GM12891 (cell line): ENCODE data around the gene RBPJ.

ENCODE experiments used
- PAX5 ChIP-seq: IDR thresholded peaks from 2 replicates; pipeline ENCODE4 v1.6.1; 2011; ENCODE audit warnings: low read length, moderate library complexity, mild to moderate bottlenecking; ENCODE audit not compliant: insufficient read depth, severe bottlenecking
- POLR2A ChIP-seq: IDR thresholded peaks from 2 replicates; pipeline ENCODE4 v1.6.1; 2011; ENCODE audit warnings: low read depth, low read length, control low read depth
- POLR2AphosphoS5 ChIP-seq: IDR thresholded peaks from 2 replicates; pipeline ENCODE4 v1.6.1; 2011; ENCODE audit warnings: low read depth, low read length, control low read depth
- POU2F2 ChIP-seq: IDR thresholded peaks from 2 replicates; pipeline ENCODE4 v1.6.1; 2011; ENCODE audit warnings: low read depth, mild to moderate bottlenecking, control low read depth, low read length, moderate library complexity
- SPI1 ChIP-seq: IDR thresholded peaks from 2 replicates; pipeline ENCODE4 v1.6.1; 2011; ENCODE audit warnings: low read depth, low read length, control low read depth
- TAF1 ChIP-seq: IDR thresholded peaks from 2 replicates; pipeline ENCODE4 v1.6.1; 2011; ENCODE audit warnings: low read depth, low read length, control low read depth

DNA sequence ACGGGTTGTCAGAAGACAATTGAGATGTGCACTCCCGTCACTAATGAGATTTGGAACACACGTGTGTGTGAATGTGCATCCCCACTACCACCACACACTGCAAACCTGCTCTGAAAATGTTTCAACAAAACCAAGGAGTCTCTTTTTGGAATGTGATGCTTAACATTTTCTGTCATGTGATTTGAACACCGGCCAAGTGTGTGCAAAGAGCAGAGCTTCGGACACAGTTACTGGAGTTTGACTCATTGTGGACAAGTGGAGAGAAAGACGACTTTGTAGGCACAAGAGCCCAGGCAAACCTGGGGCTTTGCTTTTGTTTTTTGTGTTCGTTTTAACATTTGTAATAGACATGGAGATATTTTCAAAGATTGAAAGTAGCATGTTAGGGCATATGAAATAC is 120.3 kb downstream of the RBPJ start:
- no peak for TF ChIP-seq POLR2A
- TF ChIP-seq TAF1: no peak
- no peak for TF ChIP-seq POLR2AphosphoS5
- no peak for TF ChIP-seq SPI1
- no peak for TF ChIP-seq PAX5
- no peak for TF ChIP-seq POU2F2
